ENCODE measurements around the gene EGLN3. TPM values are rescaled to one million over a fixed set of nuclear protein-coding genes. Genes with fewer than 3 reads are reported as not detected.
"Not testable (repeated sequence)": the region's sequence is repeated elsewhere in the genome, so short reads cannot be mapped to it uniquely, and the experiment has no call there.

The EGLN3 gene
- total RNA-seq, 1 experiment from 2014 or later = 3.1 TPM

DNA sequence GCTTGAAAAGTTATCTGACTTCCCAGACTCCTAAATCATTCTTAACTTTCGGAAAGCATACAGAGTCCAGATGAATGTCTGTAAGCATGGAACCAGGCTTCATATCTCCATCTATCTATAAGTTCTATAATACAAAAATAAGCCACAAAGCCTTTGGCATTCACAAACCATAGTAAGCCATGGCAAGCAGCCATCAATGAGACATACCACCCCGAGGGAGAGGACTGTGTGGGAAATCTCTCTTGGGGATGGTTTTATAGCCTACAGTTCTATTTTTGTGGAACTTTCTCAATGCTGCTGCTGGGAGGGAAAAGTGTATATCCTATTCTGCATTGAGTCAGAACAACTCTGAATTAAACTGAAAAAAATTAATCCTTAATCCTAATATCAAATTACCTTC lies 20.4 kb downstream of the EGLN3 start:
- Mint-ChIP-seq H3K27me3 (ENCODE audit: unreplicated experiment) (no peaks in the 10 kb centered on the region), H3K4me3 (ENCODE audit: low read depth, unreplicated experiment) (no peak overlapping the region), H3K9me3 (ENCODE audit: low read depth, unreplicated experiment) (peaks cover 2% of the 10 kb centered on the region), H3K36me3 (ENCODE audit: insufficient read depth, unreplicated experiment) (no peaks in the 10 kb centered on the region), H3K27ac (ENCODE audit: unreplicated experiment) (no peak overlapping the region), H3K4me1 (ENCODE audit: low read depth, unreplicated experiment) (peaks cover 8% of the 10 kb centered on the region)
- TF ChIP-seq, protein P1, sequence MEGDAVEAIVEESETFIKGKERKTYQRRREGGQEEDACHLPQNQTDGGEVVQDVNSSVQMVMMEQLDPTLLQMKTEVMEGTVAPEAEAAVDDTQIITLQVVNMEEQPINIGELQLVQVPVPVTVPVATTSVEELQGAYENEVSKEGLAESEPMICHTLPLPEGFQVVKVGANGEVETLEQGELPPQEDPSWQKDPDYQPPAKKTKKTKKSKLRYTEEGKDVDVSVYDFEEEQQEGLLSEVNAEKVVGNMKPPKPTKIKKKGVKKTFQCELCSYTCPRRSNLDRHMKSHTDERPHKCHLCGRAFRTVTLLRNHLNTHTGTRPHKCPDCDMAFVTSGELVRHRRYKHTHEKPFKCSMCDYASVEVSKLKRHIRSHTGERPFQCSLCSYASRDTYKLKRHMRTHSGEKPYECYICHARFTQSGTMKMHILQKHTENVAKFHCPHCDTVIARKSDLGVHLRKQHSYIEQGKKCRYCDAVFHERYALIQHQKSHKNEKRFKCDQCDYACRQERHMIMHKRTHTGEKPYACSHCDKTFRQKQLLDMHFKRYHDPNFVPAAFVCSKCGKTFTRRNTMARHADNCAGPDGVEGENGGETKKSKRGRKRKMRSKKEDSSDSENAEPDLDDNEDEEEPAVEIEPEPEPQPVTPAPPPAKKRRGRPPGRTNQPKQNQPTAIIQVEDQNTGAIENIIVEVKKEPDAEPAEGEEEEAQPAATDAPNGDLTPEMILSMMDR (IDR thresholded peaks at IDR 0.05; ENCODE audit: unreplicated experiment) = no peak
- BruUV-seq (replicated peaks) = no TSS peak
- intact Hi-C loops (cut with micrococcal nuclease; ENCODE audit: unreplicated experiment) = no loop called here
- DNase-seq = no peak
- CTCF ChIA-PET = no interaction called here

DNA sequence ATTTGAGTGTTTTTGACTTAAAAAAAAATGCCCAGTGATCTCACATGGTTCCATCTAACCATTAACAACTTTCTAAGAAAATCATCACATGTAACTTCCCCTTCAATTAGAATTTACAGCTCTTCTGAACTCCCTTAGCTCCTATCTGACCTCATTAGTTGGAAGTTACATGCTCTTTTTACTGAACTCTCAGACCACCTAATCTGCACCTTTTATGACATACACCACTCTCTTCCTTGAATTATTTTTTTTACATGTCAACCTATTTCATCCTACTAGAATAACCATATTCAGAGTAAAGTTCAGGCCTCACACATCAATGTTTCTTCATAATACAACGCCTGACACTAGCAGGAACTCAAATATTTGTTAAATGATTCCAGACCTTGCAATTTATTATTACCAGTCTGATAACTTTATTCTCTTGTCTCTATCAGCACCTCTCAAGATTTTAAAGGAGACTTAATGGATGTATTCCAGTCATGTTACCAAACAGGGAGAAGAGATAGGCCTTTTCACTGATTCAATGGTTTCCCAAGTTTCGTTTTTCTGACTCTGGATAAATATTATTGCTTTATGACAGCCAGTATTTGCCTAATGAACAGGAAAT lies 21.0 kb downstream of the EGLN3 start:
- no TSS peak for BruUV-seq (replicated peaks)
- Mint-ChIP-seq H3K4me1 (ENCODE audit: low read depth, unreplicated experiment) (peaks cover 8% of the 10 kb centered on the region), H3K9me3 (ENCODE audit: low read depth, unreplicated experiment) (peaks cover 2% of the 10 kb centered on the region), H3K4me3 (ENCODE audit: low read depth, unreplicated experiment) (no peak overlapping the region), H3K27ac (ENCODE audit: unreplicated experiment) (no peak overlapping the region), H3K27me3 (ENCODE audit: unreplicated experiment) (no peaks in the 10 kb centered on the region), H3K36me3 (ENCODE audit: insufficient read depth, unreplicated experiment) (no peaks in the 10 kb centered on the region)
- TF ChIP-seq, protein P1 (IDR thresholded peaks at IDR 0.05; ENCODE audit: unreplicated experiment) = no peak
- DNase-seq = no peak
- CTCF ChIA-PET = interaction anchor here (1.2 kb wide), 1 partner anchor 14 kb away, joined by 3 read pairs; no protein-coding TSS in a partner anchor
- intact Hi-C loops (cut with micrococcal nuclease; ENCODE audit: unreplicated experiment) = no loop called here

DNA sequence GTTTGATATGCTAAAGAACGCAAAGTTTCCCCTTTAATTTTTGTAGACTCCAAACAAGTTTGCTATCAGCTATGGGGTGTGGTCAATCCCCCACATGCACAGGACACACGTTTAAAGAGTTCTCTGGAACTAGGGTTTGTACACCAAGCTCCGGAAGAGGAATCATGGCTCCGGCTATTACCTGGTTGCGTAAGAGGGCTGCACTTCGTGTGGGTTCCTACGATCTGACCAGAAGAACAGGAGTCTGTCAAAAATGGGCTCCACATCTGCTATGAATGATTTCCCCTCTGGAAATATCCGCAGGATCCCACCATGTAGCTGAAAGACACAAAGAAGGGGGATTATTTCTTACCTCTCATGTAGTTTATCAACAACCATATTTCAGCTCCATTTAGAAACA lies 22.0 kb downstream of the EGLN3 start:
- Mint-ChIP-seq H3K4me3 (ENCODE audit: low read depth, unreplicated experiment) (no peak overlapping the region), H3K27ac (ENCODE audit: unreplicated experiment) (no peak overlapping the region), H3K27me3 (ENCODE audit: unreplicated experiment) (no peaks in the 10 kb centered on the region), H3K4me1 (ENCODE audit: low read depth, unreplicated experiment) (peaks cover 8% of the 10 kb centered on the region), H3K36me3 (ENCODE audit: insufficient read depth, unreplicated experiment) (no peaks in the 10 kb centered on the region), H3K9me3 (ENCODE audit: low read depth, unreplicated experiment) (peaks cover 2% of the 10 kb centered on the region)
- no peak for DNase-seq
- intact Hi-C loops (cut with micrococcal nuclease; ENCODE audit: unreplicated experiment) = no loop called here
- no TSS peak for BruUV-seq (replicated peaks)
- CTCF ChIA-PET = interaction anchor here (1.2 kb wide), 1 partner anchor 13 kb away, joined by 3 read pairs; no protein-coding TSS in a partner anchor
- TF ChIP-seq, protein P1 (IDR thresholded peaks at IDR 0.05; ENCODE audit: unreplicated experiment) = no peak

DNA sequence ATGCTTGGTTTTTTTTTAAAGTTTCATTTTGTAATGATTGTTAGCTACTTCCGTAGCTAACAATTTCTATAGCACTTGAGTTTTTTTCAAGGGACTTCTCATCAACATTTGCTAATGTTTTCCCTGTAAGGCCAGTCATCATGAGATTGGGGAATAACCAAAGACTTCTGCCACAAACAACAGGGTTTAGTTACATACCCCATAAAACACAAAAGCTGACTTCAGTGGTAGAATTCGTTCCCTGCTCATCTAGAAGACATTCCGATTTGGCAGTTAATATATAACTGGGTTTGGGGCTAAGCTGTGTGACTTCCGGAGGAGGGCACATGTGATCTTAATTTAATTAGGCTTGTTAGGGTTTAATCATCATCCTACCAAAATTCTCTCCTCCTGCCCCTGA lies 22.9 kb downstream of the EGLN3 start:
- BruUV-seq (replicated peaks) = no TSS peak
- TF ChIP-seq, protein P1 (IDR thresholded peaks at IDR 0.05; ENCODE audit: unreplicated experiment) = no peak

DNA sequence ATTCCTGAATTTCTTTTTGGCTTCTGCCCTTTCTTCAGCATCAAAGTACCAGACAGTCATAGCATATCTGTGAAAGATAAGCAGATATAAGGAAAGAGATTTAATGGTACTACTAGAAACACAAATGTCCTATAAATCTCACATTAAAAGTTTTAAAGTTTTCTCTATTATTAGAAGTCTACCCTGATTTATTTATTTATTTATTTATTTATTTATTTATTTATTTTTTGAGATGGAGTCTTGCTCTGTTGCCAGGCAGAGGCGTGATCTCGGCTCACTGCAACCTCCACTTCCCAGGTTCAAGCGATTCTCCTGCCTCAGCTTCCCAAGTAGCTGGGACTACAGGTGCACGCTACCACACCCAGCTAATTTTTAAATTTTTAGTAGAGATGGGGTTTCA lies 23.9 kb downstream of the EGLN3 start:
- BruUV-seq (replicated peaks); H3K4me3 Mint-ChIP-seq (ENCODE audit: low read depth, unreplicated experiment); intact Hi-C loops (cut with micrococcal nuclease; ENCODE audit: unreplicated experiment); H3K4me1 Mint-ChIP-seq (ENCODE audit: low read depth, unreplicated experiment); H3K27ac Mint-ChIP-seq (ENCODE audit: unreplicated experiment); H3K27me3 Mint-ChIP-seq (ENCODE audit: unreplicated experiment); H3K9me3 Mint-ChIP-seq (ENCODE audit: low read depth, unreplicated experiment); CTCF ChIA-PET; H3K36me3 Mint-ChIP-seq (ENCODE audit: insufficient read depth, unreplicated experiment); DNase-seq: not testable (repeated sequence)

More for the DNA sequence above, 22.9 kb downstream of the EGLN3 start:
- Mint-ChIP-seq H3K27ac (ENCODE audit: unreplicated experiment) (no peak overlapping the region), H3K4me1 (ENCODE audit: low read depth, unreplicated experiment) (peaks cover 8% of the 10 kb centered on the region), H3K4me3 (ENCODE audit: low read depth, unreplicated experiment) (no peak overlapping the region), H3K36me3 (ENCODE audit: insufficient read depth, unreplicated experiment) (no peaks in the 10 kb centered on the region), H3K27me3 (ENCODE audit: unreplicated experiment) (no peaks in the 10 kb centered on the region), H3K9me3 (ENCODE audit: low read depth, unreplicated experiment) (peaks cover 2% of the 10 kb centered on the region)
- intact Hi-C loops (cut with micrococcal nuclease; ENCODE audit: unreplicated experiment) = no loop called here
- CTCF ChIA-PET = no interaction called here
- DNase-seq = no peak
